MM.1S (cell line): Measurements from ENCODE around the gene CSF2RB.

Experiments used
- CTCF ChIP-seq: fragments of 300-600 bp; sonication (generic); IDR thresholded peaks from 2 replicates; pipeline ENCODE4 v1.5.1; 2016; ENCODE audit warnings: antibody characterized with exemption, low read length, mixed read lengths
- EZH2 ChIP-seq: fragments of 300-600 bp; sonication (generic); optimal IDR thresholded peaks from 2 replicates; pipeline ENCODE3; 2017; ENCODE audit warnings: low read depth, mild to moderate bottlenecking, antibody characterized with exemption, low read length, mixed read lengths
- EZH2phosphoT487 ChIP-seq: fragments of 300-600 bp; sonication (generic); IDR thresholded peaks from 2 replicates; pipeline ENCODE4 v1.6.1; 2018; ENCODE audit warnings: antibody characterized with exemption, low read length

- TF ChIP-seq CTCF, result no peak
- TF ChIP-seq EZH2phosphoT487, result no peak
- TF ChIP-seq EZH2, result no peak
Observed at GRCh38 chr22:36976606-36977005, 63.2 kb downstream of the CSF2RB start.
